Measurements from ENCODE around the gene KLF12. TPM values are rescaled to one million over a fixed set of nuclear protein-coding genes. Genes with fewer than 3 reads are reported as not detected.

KLF12 gene
- total and polyA plus RNA-seq, 2 donors (not counting 3 experiments of a cell fraction or from before 2014, with no cell fraction given), result 16.0 to 25.9 TPM

DNA sequence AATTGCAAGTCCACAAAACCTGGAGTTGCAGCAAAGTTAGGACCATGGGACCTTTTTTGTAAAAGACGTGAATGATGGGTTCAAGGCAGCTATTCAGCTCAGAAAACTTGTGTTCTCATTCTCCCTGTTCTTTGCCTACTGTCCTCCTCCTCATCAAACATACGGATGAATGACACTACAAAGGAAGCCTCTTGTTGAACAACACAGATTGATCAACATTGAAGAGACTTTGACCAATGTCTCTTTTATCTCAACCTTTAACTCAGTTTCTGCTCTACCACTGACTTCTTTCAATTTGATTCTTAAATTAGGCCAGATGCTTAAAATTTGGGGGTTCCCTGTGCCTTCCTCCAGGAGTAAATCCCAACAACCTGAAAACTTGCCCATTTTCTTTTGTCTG, 27.9 kb upstream of the KLF12 start:
- ChIA-PET CTCF (no interaction called here), POLR2A (no interaction called here)
- H2AFZ ChIP-seq (ENCODE audit: low read depth, low read length), result no peak overlapping the region
- H3K4me1 ChIP-seq (ENCODE audit: control insufficient read depth, extremely low read depth, insufficient read depth, low read length), result no peaks in the 10 kb centered on the region
- H3K79me2 ChIP-seq (ENCODE audit: control insufficient read depth, insufficient read depth, low read length), result no peaks in the 10 kb centered on the region
- no peak for DNase-seq (ENCODE audit: low read depth, low spot score)
- no peak overlapping the region for H3K4me3 ChIP-seq (replicated peaks in 1 of 3; ENCODE audit: insufficient read depth in 1 of 3, low read depth in 1 of 3, low read length in 3 of 3)
- H3K4me2 ChIP-seq (ENCODE audit: insufficient read depth, low read length), result no peak overlapping the region
- TF ChIP-seq EZH2 (IDR thresholded peaks at IDR 0.05; ENCODE audit: borderline replicate concordance, low read depth, low read length, severe bottlenecking) (no peak), POLR2A (IDR thresholded peaks at IDR 0.05; ENCODE audit: low read depth, low read length) (no peak), GATA2 (IDR thresholded peaks at IDR 0.05; ENCODE audit: insufficient read depth, insufficient read length, low read depth, low read length) (no peak), FOS (IDR thresholded peaks at IDR 0.05; ENCODE audit: borderline replicate concordance, insufficient read depth, low read length) (no peak)
- TF ChIP-seq, protein P1, sequence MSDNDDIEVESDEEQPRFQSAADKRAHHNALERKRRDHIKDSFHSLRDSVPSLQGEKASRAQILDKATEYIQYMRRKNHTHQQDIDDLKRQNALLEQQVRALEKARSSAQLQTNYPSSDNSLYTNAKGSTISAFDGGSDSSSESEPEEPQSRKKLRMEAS (IDR thresholded peaks at IDR 0.05; ENCODE audit: insufficient read depth, insufficient read length), result no peak
- TF ChIP-seq, protein P2, sequence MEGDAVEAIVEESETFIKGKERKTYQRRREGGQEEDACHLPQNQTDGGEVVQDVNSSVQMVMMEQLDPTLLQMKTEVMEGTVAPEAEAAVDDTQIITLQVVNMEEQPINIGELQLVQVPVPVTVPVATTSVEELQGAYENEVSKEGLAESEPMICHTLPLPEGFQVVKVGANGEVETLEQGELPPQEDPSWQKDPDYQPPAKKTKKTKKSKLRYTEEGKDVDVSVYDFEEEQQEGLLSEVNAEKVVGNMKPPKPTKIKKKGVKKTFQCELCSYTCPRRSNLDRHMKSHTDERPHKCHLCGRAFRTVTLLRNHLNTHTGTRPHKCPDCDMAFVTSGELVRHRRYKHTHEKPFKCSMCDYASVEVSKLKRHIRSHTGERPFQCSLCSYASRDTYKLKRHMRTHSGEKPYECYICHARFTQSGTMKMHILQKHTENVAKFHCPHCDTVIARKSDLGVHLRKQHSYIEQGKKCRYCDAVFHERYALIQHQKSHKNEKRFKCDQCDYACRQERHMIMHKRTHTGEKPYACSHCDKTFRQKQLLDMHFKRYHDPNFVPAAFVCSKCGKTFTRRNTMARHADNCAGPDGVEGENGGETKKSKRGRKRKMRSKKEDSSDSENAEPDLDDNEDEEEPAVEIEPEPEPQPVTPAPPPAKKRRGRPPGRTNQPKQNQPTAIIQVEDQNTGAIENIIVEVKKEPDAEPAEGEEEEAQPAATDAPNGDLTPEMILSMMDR (IDR thresholded peaks at IDR 0.05; ENCODE audit: extremely low read depth in 1 of 2, insufficient read depth in 1 of 2, low read depth in 1 of 2, low read length in 2 of 2), result no peak
- intact Hi-C loops (cut with micrococcal nuclease), result no loop called here
- no peaks in the 10 kb centered on the region for H4K20me1 ChIP-seq (replicated peaks; ENCODE audit: control insufficient read depth, extremely low read depth, insufficient read depth, low read length)
- H3K9me3 ChIP-seq (replicated peaks; ENCODE audit: control insufficient read depth, insufficient read depth, low read length), result no peaks in the 10 kb centered on the region
- no peak for FAIRE-seq
- no peaks in the 10 kb centered on the region for H3K27me3 ChIP-seq (ENCODE audit: control insufficient read depth in 2 of 2, insufficient read depth in 2 of 2, low read length in 2 of 2)
- no TSS peak for BruUV-seq (replicated peaks)
- no peak overlapping the region for H3K9ac ChIP-seq (replicated peaks; ENCODE audit: extremely low read depth, insufficient read depth, low read length)
- H3K36me3 ChIP-seq (ENCODE audit: control insufficient read depth in 2 of 2, extremely low read depth in 1 of 2, insufficient read depth in 2 of 2, low read length in 2 of 2), result no peaks in the 10 kb centered on the region
- no peaks in the 10 kb centered on the region for H3K9me1 ChIP-seq (replicated peaks; ENCODE audit: control insufficient read depth, extremely low read depth, insufficient read depth, low read length)
- no peak overlapping the region for H3K27ac ChIP-seq (ENCODE audit: insufficient read depth, low read depth, low read length)
- dilution Hi-C loops (cut with MboI; ENCODE audit: extremely low pct_ligation_motif_present, low sequenced_read_pairs), result no loop called here

All from endothelial cell of umbilical vein (primary cell).